ENCODE data around the gene ACAT2.

Gene ACAT2

GRCh38 chr6:159777240-159777904 lies 15.5 kb downstream of the ACAT2 start:
- H3K27ac ChIP-seq (ENCODE audit: low read depth, low read length): no peak overlapping the region
- no peak overlapping the region for H3K4me3 ChIP-seq (ENCODE audit: low read length)
- H3F3A ChIP-seq (ENCODE audit: control insufficient read depth, insufficient read depth): peaks cover 75% of the 10 kb centered on the region
- no peaks in the 10 kb centered on the region for H3K4me1 ChIP-seq (ENCODE audit: control insufficient read depth, low read length)
- TF ChIP-seq CTCF (IDR thresholded peaks at IDR 0.05; ENCODE audit: low read depth, low read length, poor library complexity, severe bottlenecking) (no peak), EZH2phosphoT487 (IDR thresholded peaks at IDR 0.05; ENCODE audit: borderline replicate concordance, low read length) (no peak)
- H3K9me3 ChIP-seq (ENCODE audit: control insufficient read depth, insufficient read depth, low read length): no peaks in the 10 kb centered on the region
- H4K20me1 ChIP-seq (ENCODE audit: control insufficient read depth, insufficient read depth, low read depth, low read length): peaks cover 10% of the 10 kb centered on the region; the same call in 1 of the 2 replicates
- peaks cover 95% of the 10 kb centered on the region for H3K36me3 ChIP-seq (ENCODE audit: control insufficient read depth, low read length)
- H3K79me2 ChIP-seq (ENCODE audit: control insufficient read depth, low read length): peaks cover 13% of the 10 kb centered on the region
- H3K4me2 ChIP-seq (ENCODE audit: low read length): no peak overlapping the region
- no peaks in the 10 kb centered on the region for H3K9me2 ChIP-seq (replicated peaks; ENCODE audit: control insufficient read depth, low read length)
- H3K27me3 ChIP-seq (ENCODE audit: control insufficient read depth, low read length): no peaks in the 10 kb centered on the region

GRCh38 chr6:159778131-159778530 lies 16.3 kb downstream of the ACAT2 start:
- no peak overlapping the region for H3K4me3 ChIP-seq (ENCODE audit: low read length)
- no peak overlapping the region for H3K4me2 ChIP-seq (ENCODE audit: low read length)
- no peaks in the 10 kb centered on the region for H3K27me3 ChIP-seq (ENCODE audit: control insufficient read depth, low read length)
- H4K20me1 ChIP-seq (ENCODE audit: control insufficient read depth, insufficient read depth, low read depth, low read length): peaks cover 10% of the 10 kb centered on the region; the same call in 1 of the 2 replicates
- no peak for TF ChIP-seq CTCF (IDR thresholded peaks at IDR 0.05; ENCODE audit: low read depth, low read length, poor library complexity, severe bottlenecking)
- TF ChIP-seq EZH2phosphoT487 (IDR thresholded peaks at IDR 0.05; ENCODE audit: borderline replicate concordance, low read length): no peak
- H3F3A ChIP-seq (ENCODE audit: control insufficient read depth, insufficient read depth): peaks cover 82% of the 10 kb centered on the region
- H3K79me2 ChIP-seq (ENCODE audit: control insufficient read depth, low read length): peaks cover 20% of the 10 kb centered on the region
- no peaks in the 10 kb centered on the region for H3K9me2 ChIP-seq (replicated peaks; ENCODE audit: control insufficient read depth, low read length)
- no peaks in the 10 kb centered on the region for H3K9me3 ChIP-seq (ENCODE audit: control insufficient read depth, insufficient read depth, low read length)
- H3K27ac ChIP-seq (ENCODE audit: low read depth, low read length): no peak overlapping the region
- H3K36me3 ChIP-seq (ENCODE audit: control insufficient read depth, low read length): peaks cover 96% of the 10 kb centered on the region
- no peaks in the 10 kb centered on the region for H3K4me1 ChIP-seq (ENCODE audit: control insufficient read depth, low read length)

GRCh38 chr6:159778542-159779103 lies 16.8 kb downstream of the ACAT2 start:
- H3K4me1 ChIP-seq (ENCODE audit: control insufficient read depth, low read length): no peaks in the 10 kb centered on the region
- H3K9me3 ChIP-seq (ENCODE audit: control insufficient read depth, insufficient read depth, low read length): no peaks in the 10 kb centered on the region
- no peak overlapping the region for H3K27ac ChIP-seq (ENCODE audit: low read depth, low read length)
- no peaks in the 10 kb centered on the region for H3K27me3 ChIP-seq (ENCODE audit: control insufficient read depth, low read length)
- TF ChIP-seq EZH2phosphoT487 (IDR thresholded peaks at IDR 0.05; ENCODE audit: borderline replicate concordance, low read length) (no peak), CTCF (IDR thresholded peaks at IDR 0.05; ENCODE audit: low read depth, low read length, poor library complexity, severe bottlenecking) (no peak)
- peaks cover 10% of the 10 kb centered on the region; the same call in 1 of the 2 replicates for H4K20me1 ChIP-seq (ENCODE audit: control insufficient read depth, insufficient read depth, low read depth, low read length)
- H3K36me3 ChIP-seq (ENCODE audit: control insufficient read depth, low read length): peaks cover 98% of the 10 kb centered on the region
- H3F3A ChIP-seq (ENCODE audit: control insufficient read depth, insufficient read depth): peaks cover 85% of the 10 kb centered on the region
- H3K4me2 ChIP-seq (ENCODE audit: low read length): no peak overlapping the region
- peaks cover 25% of the 10 kb centered on the region for H3K79me2 ChIP-seq (ENCODE audit: control insufficient read depth, low read length)
- no peak overlapping the region for H3K4me3 ChIP-seq (ENCODE audit: low read length)
- no peaks in the 10 kb centered on the region for H3K9me2 ChIP-seq (replicated peaks; ENCODE audit: control insufficient read depth, low read length)

All from DOHH2 (cell line).